Measurements from ENCODE around the gene ACSS2.

DNA sequence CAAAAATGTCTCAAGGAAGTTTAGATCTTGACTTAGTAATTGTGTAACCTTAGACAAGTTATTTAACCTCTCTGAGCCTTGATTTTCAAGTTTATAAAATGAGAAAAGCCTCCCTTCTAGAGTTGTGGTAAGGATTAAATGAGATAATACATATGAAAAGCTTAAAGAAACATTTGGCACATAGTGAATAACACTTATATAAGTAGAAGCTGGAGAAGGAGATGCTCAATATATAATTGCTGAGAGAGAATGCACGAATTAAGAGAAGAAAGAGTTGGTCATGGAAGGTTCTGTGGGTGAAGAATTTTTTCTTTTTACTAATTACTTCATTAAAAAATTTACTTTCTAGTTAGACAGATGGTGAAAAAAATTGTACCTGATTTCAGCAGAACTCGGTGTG, 5.3 kb downstream of the ACSS2 start:
- TF ChIP-seq, protein P1, sequence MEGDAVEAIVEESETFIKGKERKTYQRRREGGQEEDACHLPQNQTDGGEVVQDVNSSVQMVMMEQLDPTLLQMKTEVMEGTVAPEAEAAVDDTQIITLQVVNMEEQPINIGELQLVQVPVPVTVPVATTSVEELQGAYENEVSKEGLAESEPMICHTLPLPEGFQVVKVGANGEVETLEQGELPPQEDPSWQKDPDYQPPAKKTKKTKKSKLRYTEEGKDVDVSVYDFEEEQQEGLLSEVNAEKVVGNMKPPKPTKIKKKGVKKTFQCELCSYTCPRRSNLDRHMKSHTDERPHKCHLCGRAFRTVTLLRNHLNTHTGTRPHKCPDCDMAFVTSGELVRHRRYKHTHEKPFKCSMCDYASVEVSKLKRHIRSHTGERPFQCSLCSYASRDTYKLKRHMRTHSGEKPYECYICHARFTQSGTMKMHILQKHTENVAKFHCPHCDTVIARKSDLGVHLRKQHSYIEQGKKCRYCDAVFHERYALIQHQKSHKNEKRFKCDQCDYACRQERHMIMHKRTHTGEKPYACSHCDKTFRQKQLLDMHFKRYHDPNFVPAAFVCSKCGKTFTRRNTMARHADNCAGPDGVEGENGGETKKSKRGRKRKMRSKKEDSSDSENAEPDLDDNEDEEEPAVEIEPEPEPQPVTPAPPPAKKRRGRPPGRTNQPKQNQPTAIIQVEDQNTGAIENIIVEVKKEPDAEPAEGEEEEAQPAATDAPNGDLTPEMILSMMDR (IDR thresholded peaks at IDR 0.05; ENCODE audit: borderline replicate concordance, extremely low read depth, low read length, poor library complexity, severe bottlenecking): no peak
- TF ChIP-seq EZH2 (IDR thresholded peaks at IDR 0.05; ENCODE audit: borderline replicate concordance, low read depth, low read length, severe bottlenecking): no peak

All from DND-41 (cell line).